Breast epithelium (tissue), 4 donors: ENCODE data around the gene GADL1. TPM values are rescaled to one million over a fixed set of nuclear protein-coding genes. Genes with fewer than 3 reads are reported as not detected.

Experiments
- DNase-seq, 2 donors: peaks; one replicate each; pipeline ENCODE4 v3.0.0-alpha.2; 2019; ENCODE audit warnings: low spot score in 2 of 2
- H3K27ac ChIP-seq, 2 donors: fragments of 200-600 bp; sonication (generic) in 1 of 2; one replicate each; pipeline ENCODE4 v1.5.1; 2016 to 2019; ENCODE audit warnings: mild to moderate bottlenecking in 1 of 2
- H3K27me3 ChIP-seq, 2 donors: fragments of 200-600 bp; sonication (generic) in 1 of 2; one replicate each; pipeline versions ENCODE4 v1.5.1 to v1.6.0; 2017 to 2019; ENCODE audit warnings: control low read depth in 1 of 2, mild to moderate bottlenecking in 1 of 2
- H3K36me3 ChIP-seq: fragments of 200-600 bp; one replicate; pipeline ENCODE4 v1.5.1; 2019
- H3K4me1 ChIP-seq, 2 donors: fragments of 200-600 bp; sonication (generic); one replicate each; pipeline ENCODE4 v1.5.1; 2016 to 2019; ENCODE audit warnings: control low read depth in 1 of 2
- H3K4me3 ChIP-seq, 3 donors: fragments of 200-600 bp; sonication (generic); 1 replicate in 2 of 3; 2 replicates in 1 of 3; pipeline ENCODE4 v1.5.1; 2016 to 2019; ENCODE audit warnings: mild to moderate bottlenecking in 3 of 3, moderate library complexity in 2 of 3
- H3K9me3 ChIP-seq, 2 donors: fragments of 200-600 bp; sonication (generic) in 1 of 2; one replicate each; pipeline ENCODE4 v1.5.1; 2016 to 2019; ENCODE audit warnings: control low read depth in 1 of 2
- CTCF ChIP-seq, 3 donors: fragments of 450-650 bp; IDR thresholded peaks; one replicate each; pipeline ENCODE4 v1.5.1; 2016 to 2017; ENCODE audit warnings: antibody characterized with exemption in 3 of 3, mild to moderate bottlenecking in 3 of 3, moderate library complexity in 3 of 3
- POLR2A ChIP-seq: fragments of 450-650 bp; IDR thresholded peaks from one replicate; pipeline ENCODE4 v1.6.1; 2016; ENCODE audit warnings: antibody characterized with exemption, mild to moderate bottlenecking, moderate library complexity
- POLR2AphosphoS5 ChIP-seq, 3 donors: sonication (generic); formaldehyde crosslinking; IDR thresholded peaks; one replicate each; pipeline ENCODE4 v1.6.1; 2017; ENCODE audit warnings: antibody characterized with exemption in 3 of 3
- intact Hi-C: fragments of 100-400 bp; cut with DNase I; formaldehyde crosslinking; loops from one replicate; pipeline ENCODE4 v1.15.1; 2023; ENCODE audit warnings: low total_unique reads
- total RNA-seq, 3 donors: library from RNA; depleted of rRNA; stranded (reverse); fragments of >200 nt; gene quantifications; one replicate each; pipeline ENCODE4 v1.1.0, GENCODE V29; 2016

Gene GADL1
- total RNA-seq, 3 donors from 2014 or later: not detected

DNA sequence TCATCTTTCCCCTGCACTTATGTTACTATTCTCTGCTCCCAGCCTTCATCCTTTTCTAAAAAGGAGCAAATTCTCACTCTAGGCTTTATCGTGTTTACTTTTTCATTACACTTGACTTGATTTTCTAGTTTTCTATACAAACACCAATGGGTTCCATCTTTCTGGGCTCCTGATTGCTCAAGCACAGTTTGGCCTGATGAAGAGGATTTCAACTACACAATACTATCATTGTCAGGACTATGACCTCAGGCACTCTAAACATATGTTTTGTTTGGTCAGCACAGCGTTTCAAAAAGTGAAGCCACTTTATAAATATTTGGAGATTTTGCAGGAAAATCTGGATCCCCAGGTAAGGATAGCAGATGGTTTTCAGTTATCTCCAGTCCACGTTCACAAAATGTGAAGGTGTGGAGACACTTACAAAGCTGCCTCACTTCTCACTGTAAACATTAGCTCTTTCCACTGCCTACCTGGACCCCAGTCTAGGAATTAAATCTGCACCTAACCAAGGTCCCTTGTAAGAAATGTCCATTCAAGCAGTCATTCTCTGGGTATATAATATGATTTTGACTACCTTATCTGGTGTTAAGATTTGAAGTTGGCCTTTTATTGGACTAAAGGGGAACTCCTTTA, 201.8 kb downstream of the GADL1 start:
- Histone ChIP-seq H3K4me1 (peaks cover 0 to 8% of the 10 kb centered on the region in 2 donors), H3K36me3 (no peaks in the 10 kb centered on the region), H3K9me3 (no peaks in the 10 kb centered on the region), H3K27me3 (no peaks in the 10 kb centered on the region), H3K4me3 (no peak overlapping the region), H3K27ac (peak overlapping the region in 1 of 2 donors; percentile 49)
- TF ChIP-seq POLR2A (no peak), POLR2AphosphoS5 (IDR thresholded peaks at IDR 0.05) (no peak), CTCF (IDR thresholded peaks at IDR 0.05) (no peak)
- DNase-seq: no peak
- intact Hi-C loops: no loop called here

DNA sequence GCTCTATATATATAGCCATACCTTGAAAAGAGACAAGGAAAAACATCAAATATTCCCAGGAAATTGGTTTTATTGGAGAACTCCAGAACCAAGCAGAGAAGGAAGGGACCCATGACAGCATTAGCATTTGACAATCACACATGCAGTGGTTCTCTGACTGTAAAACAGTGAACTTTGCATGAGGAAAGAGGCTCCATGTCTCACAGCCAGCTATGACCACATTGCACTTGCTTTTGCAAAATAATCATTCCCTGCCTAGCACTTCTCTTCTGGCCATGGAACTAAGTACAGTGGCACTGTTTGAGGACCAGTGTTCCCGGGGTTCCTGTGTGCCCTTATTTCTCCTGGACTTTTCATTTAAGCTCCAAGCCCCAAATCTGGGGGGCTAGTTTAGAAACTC, 202.5 kb downstream of the GADL1 start:
- Histone ChIP-seq H3K27me3 (no peaks in the 10 kb centered on the region), H3K4me1 (peaks cover 0 to 8% of the 10 kb centered on the region in 2 donors), H3K36me3 (no peaks in the 10 kb centered on the region), H3K27ac (no peak overlapping the region), H3K4me3 (no peak overlapping the region), H3K9me3 (no peaks in the 10 kb centered on the region)
- intact Hi-C loops: no loop called here
- DNase-seq: no peak
- no peak for TF ChIP-seq POLR2A
- no peak for TF ChIP-seq POLR2AphosphoS5 (IDR thresholded peaks at IDR 0.05)
- no peak for TF ChIP-seq CTCF (IDR thresholded peaks at IDR 0.05)

GRCh38 chr3:30691249-30691880, 203.1 kb downstream of the GADL1 start:
- H3K27me3 ChIP-seq: no peaks in the 10 kb centered on the region
- no peaks in the 10 kb centered on the region for H3K36me3 ChIP-seq
- intact Hi-C loops: no loop called here
- H3K9me3 ChIP-seq: no peaks in the 10 kb centered on the region
- peaks cover 0 to 8% of the 10 kb centered on the region in 2 donors for H3K4me1 ChIP-seq
- TF ChIP-seq POLR2A (no peak), POLR2AphosphoS5 (IDR thresholded peaks at IDR 0.05) (no peak), CTCF (IDR thresholded peaks at IDR 0.05) (no peak)
- no peak for DNase-seq
- H3K27ac ChIP-seq: peak overlapping the region; percentile 15 to 61
- no peak overlapping the region for H3K4me3 ChIP-seq

- H3K27me3 ChIP-seq: no peaks in the 10 kb centered on the region
- TF ChIP-seq POLR2A: no peak
- no peak for TF ChIP-seq POLR2AphosphoS5 (IDR thresholded peaks at IDR 0.05)
- TF ChIP-seq CTCF (IDR thresholded peaks at IDR 0.05): no peak
- intact Hi-C loops: no loop called here
- H3K9me3 ChIP-seq: no peaks in the 10 kb centered on the region
- peak overlapping the region in 1 of 2 donors; percentile 61 for H3K27ac ChIP-seq
- H3K4me1 ChIP-seq: peaks cover 0 to 8% of the 10 kb centered on the region in 2 donors
- DNase-seq: no peak
- no peaks in the 10 kb centered on the region for H3K36me3 ChIP-seq
- no peak overlapping the region for H3K4me3 ChIP-seq
Observed at GRCh38 chr3:30690199-30690598, 204.3 kb downstream of the GADL1 start.
